HCT116 (cell line): Measurements from ENCODE around the gene SYT10. TPM values are rescaled to one million over a fixed set of nuclear protein-coding genes. Genes with fewer than 3 reads are reported as not detected.

Experiments
- ATAC-seq: fragments of 200-7000 bp; cut with Tn5 transposase; 2 replicates; pipeline ENCODE4 v1.9.1; 2020; ENCODE audit warnings: mild to moderate bottlenecking, moderate library complexity
- BruUV-seq: library from RNA; stranded (reverse); fragments of 400-500 nt; replicated peaks from 2 replicates; lab custom pipeline; 2021; lab: Mats Ljungman, UMichigan
- CTCF ChIA-PET: fragments of 300-600 bp; sonication (Branson Sonifier 250); formaldehyde crosslinking; loops from one replicate; lab custom pipeline; 2021; ENCODE audit warnings: antibody characterized with exemption; lab: Charles Lee
- POLR2A ChIA-PET: fragments of 300-600, 350-600 bp; sonication (Branson Sonifier 250); formaldehyde crosslinking; loops from one replicate; lab custom pipeline; 2021; ENCODE audit warnings: antibody characterized with exemption; lab: Charles Lee
- RAD21 ChIA-PET, 2 experiments: fragments of 300-600 bp; sonication (Branson Sonifier 250); formaldehyde crosslinking; loops; one replicate each; lab custom pipeline; 2023; ENCODE audit warnings: low total read pairs in 2 of 2; ENCODE audit not compliant: uncharacterized antibody in 2 of 2, unreplicated experiment in 2 of 2, low non-redundant PET in 1 of 2; lab: Charles Lee
- DNase-seq: peaks from one replicate; pipeline ENCODE4 v3.0.0-alpha.2; 2010; ENCODE audit warnings: low read depth, low spot score
- H2AFZ ChIP-seq: fragments of 200-600 bp; shearing (Covaris generic), sonication (generic); 2 replicates; pipeline ENCODE4 v1.6.1; 2017; ENCODE audit warnings: low read depth, mixed run types, mixed read lengths, antibody characterized with exemption, low read length; ENCODE audit not compliant: poor library complexity, severe bottlenecking
- H3K27ac ChIP-seq: 2 replicates; pipeline ENCODE4 v1.5.1; 2012; ENCODE audit warnings: low read depth, low read length
- H3K27me3 ChIP-seq: fragments of 200-600 bp; sonication (generic); 2 replicates; pipeline ENCODE4 v1.6.1; 2016; ENCODE audit warnings: mixed run types, low read length, mixed read lengths; ENCODE audit not compliant: insufficient read depth
- H3K36me3 ChIP-seq, 2 experiments: fragments of 200-500 bp in 1 of 2; fragments of 200-600 bp in 1 of 2; sonication (Bioruptor generic) in 1 of 2; sonication (generic) in 1 of 2; 2 replicates each; pipeline versions ENCODE4 v1.5.1 to v1.6.1; 2014 to 2016; ENCODE audit warnings: low read length in 2 of 2, inconsistent platforms in 1 of 2, mixed read lengths in 1 of 2, mixed run types in 1 of 2; ENCODE audit not compliant: insufficient read depth in 2 of 2, control insufficient read depth in 1 of 2
- H3K4me1 ChIP-seq, 2 experiments: fragments of 200-600 bp in 1 of 2; sonication (generic) in 1 of 2; 2 replicates each; pipeline versions ENCODE4 v1.5.1 to v1.6.1; 2012 to 2017; ENCODE audit warnings: low read length in 2 of 2, inconsistent platforms in 1 of 2, mild to moderate bottlenecking in 1 of 2, mixed read lengths in 1 of 2, mixed run types in 1 of 2, moderate library complexity in 1 of 2; ENCODE audit not compliant: insufficient read depth in 2 of 2, control insufficient read depth in 1 of 2
- H3K4me2 ChIP-seq: fragments of 200-600 bp; sonication (generic); 2 replicates; pipeline ENCODE4 v1.6.1; 2017; ENCODE audit warnings: mixed run types, low read length, mixed read lengths
- H3K4me3 ChIP-seq, 2 experiments: fragments of 200-600 bp in 1 of 2; sonication (generic) in 1 of 2; replicated peaks in 1 of 2; 2 replicates each; pipeline ENCODE4 v1.5.1; 2011 to 2016; ENCODE audit warnings: low read length in 2 of 2, control low read depth in 1 of 2, low read depth in 1 of 2, mild to moderate bottlenecking in 1 of 2, mixed read lengths in 1 of 2, mixed run types in 1 of 2
- H3K79me2 ChIP-seq: fragments of 200-600 bp; sonication (generic); 2 replicates; pipeline ENCODE4 v1.6.1; 2017; ENCODE audit warnings: mild to moderate bottlenecking, mixed run types, low read length, moderate library complexity, mixed read lengths; ENCODE audit not compliant: insufficient read depth
- H3K9ac ChIP-seq: fragments of 200-600 bp; sonication (generic); 2 replicates; pipeline ENCODE4 v1.6.1; 2016; ENCODE audit warnings: low read length, mixed read lengths
- H3K9me2 ChIP-seq: fragments of 200-600 bp; sonication (generic), shearing (Covaris generic); 2 replicates; pipeline ENCODE4 v1.6.1; 2017; ENCODE audit warnings: mixed run types, mild to moderate bottlenecking, moderate library complexity; ENCODE audit not compliant: insufficient read depth
- H3K9me3 ChIP-seq, 2 experiments: fragments of 200-500 bp in 1 of 2; fragments of 200-600 bp in 1 of 2; sonication (Bioruptor generic) in 1 of 2; sonication (generic) in 1 of 2; 2 replicates each; pipeline ENCODE4 v1.6.1; 2014 to 2017; ENCODE audit warnings: low read length in 2 of 2, mixed read lengths in 2 of 2, inconsistent platforms in 1 of 2, low read depth in 1 of 2, mild to moderate bottlenecking in 1 of 2, mixed run types in 1 of 2, moderate library complexity in 1 of 2; ENCODE audit not compliant: control insufficient read depth in 1 of 2, insufficient read depth in 1 of 2
- H4K20me1 ChIP-seq: fragments of 200-600 bp; sonication (generic), shearing (Covaris generic); 2 replicates; pipeline ENCODE4 v1.6.1; 2017; ENCODE audit warnings: mixed run types, mild to moderate bottlenecking, moderate library complexity; ENCODE audit not compliant: insufficient read depth
- CEBPB ChIP-seq: IDR thresholded peaks from 2 replicates; pipeline ENCODE4 v1.6.1; 2012; ENCODE audit warnings: low read depth
- JUND ChIP-seq: IDR thresholded peaks from 2 replicates; pipeline ENCODE4 v1.6.1; 2012
- POLR2AphosphoS5 ChIP-seq: IDR thresholded peaks from 2 replicates; pipeline ENCODE4 v1.6.1; 2011; ENCODE audit warnings: mild to moderate bottlenecking, low read depth, low read length, moderate library complexity
- RAD21 ChIP-seq: IDR thresholded peaks from 2 replicates; pipeline ENCODE4 v1.6.1; 2012; ENCODE audit warnings: low read depth, mild to moderate bottlenecking
- SP1 ChIP-seq: IDR thresholded peaks from 2 replicates; pipeline ENCODE4 v1.6.1; 2012; ENCODE audit warnings: low read depth
- TCF7L2 ChIP-seq: IDR thresholded peaks from 2 replicates; pipeline ENCODE4 v1.7.0; 2011; ENCODE audit warnings: borderline replicate concordance, inconsistent platforms; ENCODE audit not compliant: insufficient read depth, insufficient read length; ENCODE audit errors: extremely low read depth
- YY1 ChIP-seq: IDR thresholded peaks from 2 replicates; pipeline ENCODE4 v1.6.1; 2011; ENCODE audit warnings: low read length, low read depth, moderate library complexity, mild to moderate bottlenecking; ENCODE audit not compliant: insufficient replicate concordance; ENCODE audit errors: extremely low read depth
- intact Hi-C: fragments of 100-400 bp; cut with micrococcal nuclease; formaldehyde crosslinking; loops from 2 replicates; pipeline ENCODE4 v1.10.0; 2022
- total RNA-seq: library from RNA; stranded (reverse); gene quantifications from one replicate; pipeline ENCODE4 v1.2.1, GENCODE V29; 2021; ENCODE audit not compliant: unreplicated experiment
- TF ChIP-seq, protein P1 (sequence below): IDR thresholded peaks from 2 replicates; pipeline ENCODE4 v1.6.1; 2011; ENCODE audit warnings: mild to moderate bottlenecking, low read length, moderate library complexity; ENCODE audit not compliant: insufficient replicate concordance; ENCODE audit errors: extremely low read depth
- TF ChIP-seq, protein P2 (sequence below), 3 experiments: fragments of 200-600 bp in 1 of 3; sonication (generic) in 1 of 3; IDR thresholded peaks in 2 of 3; conservative IDR thresholded peaks in 1 of 3; 2 replicates each; pipeline ENCODE4 v1.5.1; 2012 to 2017; ENCODE audit warnings: low read depth in 2 of 3, low read length in 2 of 3, antibody characterized with exemption in 1 of 3, borderline replicate concordance in 1 of 3, control low read depth in 1 of 3, mild to moderate bottlenecking in 1 of 3, mixed read lengths in 1 of 3, mixed run types in 1 of 3, moderate library complexity in 1 of 3; ENCODE audit not compliant: insufficient read depth in 1 of 3
- TF ChIP-seq, protein P3 (sequence below): IDR thresholded peaks from 2 replicates; pipeline ENCODE4 v1.6.1; 2012

SYT10 gene
- total RNA-seq, 1 experiment from 2014 or later, result not detected

DNA sequence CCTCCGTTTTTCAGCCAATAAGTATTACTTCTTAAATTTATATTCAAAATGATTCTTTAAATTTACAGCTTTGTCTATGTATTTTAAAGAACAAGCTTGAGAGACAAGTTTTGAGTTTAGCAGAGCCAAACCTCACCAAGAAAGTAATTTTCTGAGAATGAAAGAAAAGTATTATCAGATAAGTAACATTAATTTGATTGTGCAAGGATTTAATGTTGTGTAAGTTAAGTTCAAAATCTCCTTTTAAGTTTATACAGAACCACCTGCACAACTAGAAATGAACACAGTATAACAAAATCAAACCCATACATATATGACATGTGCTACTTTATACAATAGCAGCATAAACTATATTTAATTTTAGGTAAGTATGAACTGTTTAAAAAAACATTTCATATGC lies 63.5 kb downstream of the SYT10 start:
- CTCF ChIA-PET, result no interaction called here
- BruUV-seq, result no TSS peak

More for the DNA sequence above, 63.5 kb downstream of the SYT10 start:
- no peaks in the 10 kb centered on the region for H3K27me3 ChIP-seq
- no peaks in the 10 kb centered on the region for H3K4me1 ChIP-seq
- H3K36me3 ChIP-seq, result no peaks in the 10 kb centered on the region
- ChIA-PET RAD21 (no interaction called here), POLR2A (no interaction called here)
- H3K4me3 ChIP-seq, result no peak overlapping the region
- no peaks in the 10 kb centered on the region for H3K79me2 ChIP-seq
- intact Hi-C loops, result no loop called here
- DNase-seq, result no peak
- no peak for TF ChIP-seq SP1
- no peak for TF ChIP-seq POLR2AphosphoS5
- TF ChIP-seq, protein P1, sequence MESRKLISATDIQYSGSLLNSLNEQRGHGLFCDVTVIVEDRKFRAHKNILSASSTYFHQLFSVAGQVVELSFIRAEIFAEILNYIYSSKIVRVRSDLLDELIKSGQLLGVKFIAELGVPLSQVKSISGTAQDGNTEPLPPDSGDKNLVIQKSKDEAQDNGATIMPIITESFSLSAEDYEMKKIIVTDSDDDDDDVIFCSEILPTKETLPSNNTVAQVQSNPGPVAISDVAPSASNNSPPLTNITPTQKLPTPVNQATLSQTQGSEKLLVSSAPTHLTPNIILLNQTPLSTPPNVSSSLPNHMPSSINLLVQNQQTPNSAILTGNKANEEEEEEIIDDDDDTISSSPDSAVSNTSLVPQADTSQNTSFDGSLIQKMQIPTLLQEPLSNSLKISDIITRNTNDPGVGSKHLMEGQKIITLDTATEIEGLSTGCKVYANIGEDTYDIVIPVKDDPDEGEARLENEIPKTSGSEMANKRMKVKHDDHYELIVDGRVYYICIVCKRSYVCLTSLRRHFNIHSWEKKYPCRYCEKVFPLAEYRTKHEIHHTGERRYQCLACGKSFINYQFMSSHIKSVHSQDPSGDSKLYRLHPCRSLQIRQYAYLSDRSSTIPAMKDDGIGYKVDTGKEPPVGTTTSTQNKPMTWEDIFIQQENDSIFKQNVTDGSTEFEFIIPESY, result no peak
- no peak for TF ChIP-seq CEBPB
- TF ChIP-seq JUND, result no peak
- TF ChIP-seq, protein P2, sequence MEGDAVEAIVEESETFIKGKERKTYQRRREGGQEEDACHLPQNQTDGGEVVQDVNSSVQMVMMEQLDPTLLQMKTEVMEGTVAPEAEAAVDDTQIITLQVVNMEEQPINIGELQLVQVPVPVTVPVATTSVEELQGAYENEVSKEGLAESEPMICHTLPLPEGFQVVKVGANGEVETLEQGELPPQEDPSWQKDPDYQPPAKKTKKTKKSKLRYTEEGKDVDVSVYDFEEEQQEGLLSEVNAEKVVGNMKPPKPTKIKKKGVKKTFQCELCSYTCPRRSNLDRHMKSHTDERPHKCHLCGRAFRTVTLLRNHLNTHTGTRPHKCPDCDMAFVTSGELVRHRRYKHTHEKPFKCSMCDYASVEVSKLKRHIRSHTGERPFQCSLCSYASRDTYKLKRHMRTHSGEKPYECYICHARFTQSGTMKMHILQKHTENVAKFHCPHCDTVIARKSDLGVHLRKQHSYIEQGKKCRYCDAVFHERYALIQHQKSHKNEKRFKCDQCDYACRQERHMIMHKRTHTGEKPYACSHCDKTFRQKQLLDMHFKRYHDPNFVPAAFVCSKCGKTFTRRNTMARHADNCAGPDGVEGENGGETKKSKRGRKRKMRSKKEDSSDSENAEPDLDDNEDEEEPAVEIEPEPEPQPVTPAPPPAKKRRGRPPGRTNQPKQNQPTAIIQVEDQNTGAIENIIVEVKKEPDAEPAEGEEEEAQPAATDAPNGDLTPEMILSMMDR (IDR thresholded peaks at IDR 0.05 in 2 of 3, conservative IDR thresholded peaks at IDR 0.05 in 1 of 3; ENCODE audit: borderline replicate concordance in 1 of 3, insufficient read depth in 1 of 3, low read depth in 2 of 3, low read length in 2 of 3), result no peak
- TF ChIP-seq RAD21, result no peak
- TF ChIP-seq, protein P3, sequence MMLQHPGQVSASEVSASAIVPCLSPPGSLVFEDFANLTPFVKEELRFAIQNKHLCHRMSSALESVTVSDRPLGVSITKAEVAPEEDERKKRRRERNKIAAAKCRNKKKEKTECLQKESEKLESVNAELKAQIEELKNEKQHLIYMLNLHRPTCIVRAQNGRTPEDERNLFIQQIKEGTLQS, result no peak
- no peak for TF ChIP-seq TCF7L2
- no peak for TF ChIP-seq YY1
- no peak overlapping the region for H3K4me2 ChIP-seq
- no peak for ATAC-seq
- peaks cover 0 to 13% of the 10 kb centered on the region in 2 experiments; a peak in 2 of 4 replicates for H3K9me3 ChIP-seq
- no peak overlapping the region for H2AFZ ChIP-seq
- H3K27ac ChIP-seq, result no peak overlapping the region
- H3K9me2 ChIP-seq, result no peaks in the 10 kb centered on the region
- no peak overlapping the region for H3K9ac ChIP-seq
- no peaks in the 10 kb centered on the region for H4K20me1 ChIP-seq
